ENCODE results near the gene KNDC1. TPM values are rescaled to one million over a fixed set of nuclear protein-coding genes. Genes with fewer than 3 reads are reported as not detected.

KNDC1 gene
- total and polyA plus RNA-seq, 2 donors (not counting 3 experiments of a cell fraction or from before 2014, with no cell fraction given): not detected

DNA sequence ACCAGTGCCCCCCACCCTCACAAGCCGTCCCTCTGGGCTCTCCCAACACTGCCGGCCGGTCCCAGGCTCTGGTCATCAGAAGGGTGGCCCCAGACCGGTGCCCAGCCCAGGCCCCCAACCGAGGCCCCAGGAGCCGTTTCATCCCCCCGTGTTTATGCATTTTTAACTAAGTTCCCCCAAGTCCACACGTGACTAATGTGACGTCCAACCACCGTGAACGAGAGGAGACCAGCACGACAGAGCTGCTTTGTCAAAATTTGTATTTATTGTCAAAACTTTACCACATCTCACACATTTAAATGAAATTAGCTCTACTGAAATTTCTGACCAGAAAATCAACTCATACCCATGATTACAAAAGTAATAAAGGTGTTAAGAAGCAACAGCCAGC lies 86.2 kb downstream of the KNDC1 start:
- Histone ChIP-seq H3K4me2 (ENCODE audit: insufficient read depth, low read length) (no peak overlapping the region), H3K9ac (replicated peaks; ENCODE audit: extremely low read depth, insufficient read depth, low read length) (no peak overlapping the region), H3K36me3 (ENCODE audit: control insufficient read depth in 2 of 2, extremely low read depth in 1 of 2, insufficient read depth in 2 of 2, low read length in 2 of 2) (no peaks in the 10 kb centered on the region), H3K9me1 (replicated peaks; ENCODE audit: control insufficient read depth, extremely low read depth, insufficient read depth, low read length) (no peaks in the 10 kb centered on the region), H3K9me3 (replicated peaks; ENCODE audit: control insufficient read depth, insufficient read depth, low read length) (no peaks in the 10 kb centered on the region), H2AFZ (ENCODE audit: low read depth, low read length) (no peak overlapping the region), H3K27ac (ENCODE audit: insufficient read depth, low read depth, low read length) (no peak overlapping the region), H3K4me3 (replicated peaks in 1 of 3; ENCODE audit: insufficient read depth in 1 of 3, low read depth in 1 of 3, low read length in 3 of 3) (no peak overlapping the region), H3K27me3 (ENCODE audit: control insufficient read depth in 2 of 2, insufficient read depth in 2 of 2, low read length in 2 of 2) (no peaks in the 10 kb centered on the region), H3K79me2 (ENCODE audit: control insufficient read depth, insufficient read depth, low read length) (no peaks in the 10 kb centered on the region), H4K20me1 (replicated peaks; ENCODE audit: control insufficient read depth, extremely low read depth, insufficient read depth, low read length) (no peaks in the 10 kb centered on the region), H3K4me1 (ENCODE audit: control insufficient read depth, extremely low read depth, insufficient read depth, low read length) (no peaks in the 10 kb centered on the region)
- POLR2A ChIA-PET: no interaction called here
- FAIRE-seq: no peak
- CTCF ChIA-PET: interaction anchor here (0.8 to 1.2 kb wide), 3 partner anchors 10 to 13 kb away, joined by 3 read pairs; no protein-coding TSS in a partner anchor
- intact Hi-C loops (cut with micrococcal nuclease): no loop called here
- DNase-seq (ENCODE audit: low read depth, low spot score): no peak
- BruUV-seq (replicated peaks): no TSS peak
- TF ChIP-seq POLR2A (IDR thresholded peaks at IDR 0.05; ENCODE audit: low read depth, low read length): no peak
- no peak for TF ChIP-seq EZH2 (IDR thresholded peaks at IDR 0.05; ENCODE audit: borderline replicate concordance, low read depth, low read length, severe bottlenecking)
- no peak for TF ChIP-seq POLR2AphosphoS5 (IDR thresholded peaks at IDR 0.05; ENCODE audit: insufficient read depth, low read depth, low read length)
- no peak for TF ChIP-seq MYC (IDR thresholded peaks at IDR 0.05; ENCODE audit: low read depth, low read length)
- TF ChIP-seq JUN (IDR thresholded peaks at IDR 0.05; ENCODE audit: borderline replicate concordance, insufficient read depth, insufficient read length, low read depth): no peak
- dilution Hi-C loops (cut with MboI; ENCODE audit: extremely low pct_ligation_motif_present, low sequenced_read_pairs): no loop called here

DNA sequence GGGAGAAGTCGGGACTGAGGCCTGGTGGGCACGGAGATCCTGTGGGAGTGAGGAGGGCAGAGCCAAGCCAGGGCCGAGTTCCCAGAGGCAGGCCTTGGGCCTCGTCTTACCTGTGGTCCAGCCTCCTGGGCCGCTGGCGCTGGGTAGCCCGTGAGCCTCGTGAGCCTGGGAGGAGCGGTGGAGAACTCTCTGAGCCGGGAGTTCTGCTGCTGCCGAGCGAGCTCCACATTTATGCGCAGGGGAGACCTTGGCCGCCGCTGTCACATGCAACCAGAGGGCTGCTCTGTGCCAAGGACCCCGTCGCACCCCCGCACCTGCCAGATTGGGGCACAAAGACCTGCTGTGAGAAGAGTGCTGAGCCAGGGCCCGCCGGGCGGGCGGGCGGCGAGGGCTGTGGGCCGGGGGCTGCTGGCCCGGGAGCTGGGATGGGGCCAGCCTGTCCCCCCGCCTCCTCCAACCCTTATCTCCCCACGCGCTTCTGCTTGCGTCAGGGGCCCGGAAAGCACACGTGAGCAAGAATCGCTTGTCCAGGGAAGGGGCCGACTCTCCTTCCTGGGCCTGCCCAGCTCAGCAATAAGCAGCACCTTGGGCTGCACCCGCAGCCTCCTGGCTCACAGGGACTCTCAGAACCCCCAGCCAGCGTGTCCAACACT lies 87.8 kb downstream of the KNDC1 start:
- Histone ChIP-seq H3K36me3 (ENCODE audit: control insufficient read depth in 2 of 2, extremely low read depth in 1 of 2, insufficient read depth in 2 of 2, low read length in 2 of 2) (no peaks in the 10 kb centered on the region), H3K27me3 (ENCODE audit: control insufficient read depth in 2 of 2, insufficient read depth in 2 of 2, low read length in 2 of 2) (no peaks in the 10 kb centered on the region), H3K9ac (replicated peaks; ENCODE audit: extremely low read depth, insufficient read depth, low read length) (no peak overlapping the region), H2AFZ (ENCODE audit: low read depth, low read length) (no peak overlapping the region), H3K4me3 (replicated peaks in 1 of 3; ENCODE audit: insufficient read depth in 1 of 3, low read depth in 1 of 3, low read length in 3 of 3) (no peak overlapping the region), H3K4me1 (ENCODE audit: control insufficient read depth, extremely low read depth, insufficient read depth, low read length) (no peaks in the 10 kb centered on the region), H3K27ac (ENCODE audit: insufficient read depth, low read depth, low read length) (no peak overlapping the region), H3K9me3 (replicated peaks; ENCODE audit: control insufficient read depth, insufficient read depth, low read length) (no peaks in the 10 kb centered on the region), H3K4me2 (ENCODE audit: insufficient read depth, low read length) (no peak overlapping the region), H4K20me1 (replicated peaks; ENCODE audit: control insufficient read depth, extremely low read depth, insufficient read depth, low read length) (no peaks in the 10 kb centered on the region), H3K79me2 (ENCODE audit: control insufficient read depth, insufficient read depth, low read length) (no peaks in the 10 kb centered on the region), H3K9me1 (replicated peaks; ENCODE audit: control insufficient read depth, extremely low read depth, insufficient read depth, low read length) (no peaks in the 10 kb centered on the region)
- dilution Hi-C loops (cut with MboI; ENCODE audit: extremely low pct_ligation_motif_present, low sequenced_read_pairs): no loop called here
- no peak for FAIRE-seq
- DNase-seq (ENCODE audit: low read depth, low spot score): no peak
- no TSS peak for BruUV-seq (replicated peaks)
- TF ChIP-seq EZH2 (IDR thresholded peaks at IDR 0.05; ENCODE audit: borderline replicate concordance, low read depth, low read length, severe bottlenecking) (no peak), POLR2A (IDR thresholded peaks at IDR 0.05; ENCODE audit: low read depth, low read length) (no peak), JUN (IDR thresholded peaks at IDR 0.05; ENCODE audit: borderline replicate concordance, insufficient read depth, insufficient read length, low read depth) (no peak), GATA2 (IDR thresholded peaks at IDR 0.05; ENCODE audit: insufficient read depth, insufficient read length, low read depth, low read length) (no peak), FOS (IDR thresholded peaks at IDR 0.05; ENCODE audit: borderline replicate concordance, insufficient read depth, low read length) (no peak), MYC (IDR thresholded peaks at IDR 0.05; ENCODE audit: low read depth, low read length) (no peak), POLR2AphosphoS5 (IDR thresholded peaks at IDR 0.05; ENCODE audit: insufficient read depth, low read depth, low read length) (no peak)
- TF ChIP-seq, protein P1, sequence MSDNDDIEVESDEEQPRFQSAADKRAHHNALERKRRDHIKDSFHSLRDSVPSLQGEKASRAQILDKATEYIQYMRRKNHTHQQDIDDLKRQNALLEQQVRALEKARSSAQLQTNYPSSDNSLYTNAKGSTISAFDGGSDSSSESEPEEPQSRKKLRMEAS (IDR thresholded peaks at IDR 0.05; ENCODE audit: insufficient read depth, insufficient read length): no peak
- TF ChIP-seq, protein P2, sequence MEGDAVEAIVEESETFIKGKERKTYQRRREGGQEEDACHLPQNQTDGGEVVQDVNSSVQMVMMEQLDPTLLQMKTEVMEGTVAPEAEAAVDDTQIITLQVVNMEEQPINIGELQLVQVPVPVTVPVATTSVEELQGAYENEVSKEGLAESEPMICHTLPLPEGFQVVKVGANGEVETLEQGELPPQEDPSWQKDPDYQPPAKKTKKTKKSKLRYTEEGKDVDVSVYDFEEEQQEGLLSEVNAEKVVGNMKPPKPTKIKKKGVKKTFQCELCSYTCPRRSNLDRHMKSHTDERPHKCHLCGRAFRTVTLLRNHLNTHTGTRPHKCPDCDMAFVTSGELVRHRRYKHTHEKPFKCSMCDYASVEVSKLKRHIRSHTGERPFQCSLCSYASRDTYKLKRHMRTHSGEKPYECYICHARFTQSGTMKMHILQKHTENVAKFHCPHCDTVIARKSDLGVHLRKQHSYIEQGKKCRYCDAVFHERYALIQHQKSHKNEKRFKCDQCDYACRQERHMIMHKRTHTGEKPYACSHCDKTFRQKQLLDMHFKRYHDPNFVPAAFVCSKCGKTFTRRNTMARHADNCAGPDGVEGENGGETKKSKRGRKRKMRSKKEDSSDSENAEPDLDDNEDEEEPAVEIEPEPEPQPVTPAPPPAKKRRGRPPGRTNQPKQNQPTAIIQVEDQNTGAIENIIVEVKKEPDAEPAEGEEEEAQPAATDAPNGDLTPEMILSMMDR (IDR thresholded peaks at IDR 0.05; ENCODE audit: extremely low read depth in 1 of 2, insufficient read depth in 1 of 2, low read depth in 1 of 2, low read length in 2 of 2): no peak
- ChIA-PET CTCF (interaction anchor here (1.3 kb wide), 1 partner anchor 10 kb away, joined by 4 read pairs; no protein-coding TSS in a partner anchor), POLR2A (no interaction called here)
- intact Hi-C loops (cut with micrococcal nuclease): no loop called here
